IMR-90 (cell line): ENCODE results near the gene CLDN2. TPM values are rescaled to one million over a fixed set of nuclear protein-coding genes. Genes with fewer than 3 reads are reported as not detected.
"Not testable (repeated sequence)": the region's sequence is repeated elsewhere in the genome, so short reads cannot be mapped to it uniquely, and the experiment has no call there.

Source experiments
- ATAC-seq: fragments of 200-7000 bp; cut with Tn5 transposase; 2 replicates; pipeline ENCODE4 v1.9.1; 2020; ENCODE audit warnings: low read depth, mild to moderate bottlenecking, moderate library complexity
- BruUV-seq: library from RNA; stranded (reverse); fragments of 400-500 nt; replicated peaks from 2 replicates; lab custom pipeline; 2021; lab: Mats Ljungman, UMichigan
- CTCF ChIA-PET: fragments of 300-600 bp; formaldehyde crosslinking; extraction: SDS; loops from one replicate; lab custom pipeline; 2021; ENCODE audit warnings: antibody characterized with exemption; lab: Yijun Ruan, JAX
- POLR2A ChIA-PET: fragments of 300-600 bp; sonication (Branson Sonifier 250); formaldehyde crosslinking; loops from one replicate; lab custom pipeline; 2022; ENCODE audit warnings: antibody characterized with exemption; ENCODE audit not compliant: unreplicated experiment; lab: Charles Lee
- DNase-seq: peaks from one replicate; pipeline ENCODE4 v3.0.0; 2013
- H2AFZ ChIP-seq: replicated peaks from 2 replicates; pipeline ENCODE3; 2013; ENCODE audit warnings: low read length, mild to moderate bottlenecking; ENCODE audit not compliant: poor library complexity
- H2AK5ac ChIP-seq: 2 replicates; pipeline ENCODE4 v1.6.1; 2013; ENCODE audit warnings: low read depth, low read length, inconsistent platforms
- H2AK9ac ChIP-seq: replicated peaks from 2 replicates; pipeline ENCODE3; 2013; ENCODE audit warnings: mild to moderate bottlenecking, low read depth, low read length, moderate library complexity; ENCODE audit not compliant: poor library complexity
- H2BK120ac ChIP-seq: 2 replicates; pipeline ENCODE4 v1.6.1; 2013; ENCODE audit warnings: low read depth, low read length, inconsistent platforms
- H2BK15ac ChIP-seq: 3 replicates; pipeline ENCODE4 v1.6.1; 2013; ENCODE audit warnings: low read depth, low read length, inconsistent platforms
- H2BK20ac ChIP-seq: 2 replicates; pipeline ENCODE4 v1.6.1; 2013; ENCODE audit warnings: low read depth, mild to moderate bottlenecking, inconsistent platforms, low read length, moderate library complexity
- H2BK5ac ChIP-seq: 2 replicates; pipeline ENCODE4 v1.6.1; 2013; ENCODE audit warnings: mild to moderate bottlenecking, low read depth, low read length, inconsistent platforms; ENCODE audit not compliant: poor library complexity, severe bottlenecking
- H3K14ac ChIP-seq: replicated peaks from 2 replicates; pipeline ENCODE4 v1.6.1; 2013; ENCODE audit warnings: low read depth, low read length, inconsistent platforms
- H3K18ac ChIP-seq: 2 replicates; pipeline ENCODE4 v1.6.1; 2013; ENCODE audit warnings: low read depth, low read length, control low read depth
- H3K23ac ChIP-seq: 2 replicates; pipeline ENCODE4 v1.6.1; 2013; ENCODE audit warnings: low read depth, low read length, inconsistent platforms
- H3K27ac ChIP-seq: 2 replicates; pipeline ENCODE4 v1.5.1; 2013; ENCODE audit warnings: mild to moderate bottlenecking, control low read depth, low read length; ENCODE audit not compliant: insufficient read depth
- H3K27me3 ChIP-seq: 2 replicates; pipeline ENCODE4 v1.6.1; 2013; ENCODE audit warnings: low read length; ENCODE audit not compliant: control insufficient read depth, insufficient read depth
- H3K36me3 ChIP-seq: 2 replicates; pipeline ENCODE4 v1.6.1; 2013; ENCODE audit warnings: low read length, mixed read lengths; ENCODE audit not compliant: control insufficient read depth, insufficient read depth
- H3K4ac ChIP-seq: 2 replicates; pipeline ENCODE4 v1.6.1; 2013; ENCODE audit warnings: low read depth, low read length, inconsistent platforms
- H3K4me1 ChIP-seq: 2 replicates; pipeline ENCODE4 v1.6.1; 2013; ENCODE audit warnings: low read length, mixed read lengths; ENCODE audit not compliant: control insufficient read depth, insufficient read depth
- H3K4me2 ChIP-seq: 2 replicates; pipeline ENCODE4 v1.6.1; 2013; ENCODE audit warnings: low read depth, mild to moderate bottlenecking, control low read depth, low read length, moderate library complexity
- H3K4me3 ChIP-seq: 2 replicates; pipeline ENCODE4 v1.5.1; 2013; ENCODE audit warnings: low read depth, mild to moderate bottlenecking, control low read depth, low read length, moderate library complexity; ENCODE audit not compliant: insufficient read depth
- H3K56ac ChIP-seq: 2 replicates; pipeline ENCODE4 v1.6.1; 2013; ENCODE audit warnings: low read length, inconsistent platforms; ENCODE audit not compliant: insufficient read depth; ENCODE audit errors: extremely low read depth
- H3K79me1 ChIP-seq, 2 experiments: 2 replicates each; pipeline ENCODE4 v1.6.1; 2013; ENCODE audit warnings: low read length in 2 of 2, inconsistent platforms in 1 of 2, low read depth in 1 of 2
- H3K9ac ChIP-seq: 2 replicates; pipeline ENCODE4 v1.6.1; 2013; ENCODE audit warnings: low read depth, low read length, control low read depth
- H3K9me1 ChIP-seq: 2 replicates; pipeline ENCODE4 v1.6.1; 2013; ENCODE audit warnings: low read length, inconsistent platforms; ENCODE audit not compliant: insufficient read depth
- H3K9me3 ChIP-seq: 2 replicates; pipeline ENCODE4 v1.6.1; 2013; ENCODE audit warnings: low read length; ENCODE audit not compliant: control insufficient read depth, insufficient read depth
- H4K20me1 ChIP-seq: 2 replicates; pipeline ENCODE4 v1.6.1; 2013; ENCODE audit warnings: low read length, inconsistent platforms; ENCODE audit not compliant: insufficient read depth
- H4K5ac ChIP-seq: 2 replicates; pipeline ENCODE4 v1.6.1; 2013; ENCODE audit warnings: mild to moderate bottlenecking, low read depth, low read length, control low read depth
- H4K8ac ChIP-seq, 2 experiments: 2 replicates each; pipeline ENCODE4 v1.6.1; 2013; ENCODE audit warnings: low read depth in 2 of 2, low read length in 2 of 2, control low read depth in 1 of 2, inconsistent platforms in 1 of 2
- H4K91ac ChIP-seq: 2 replicates; pipeline ENCODE4 v1.6.1; 2013; ENCODE audit warnings: low read depth, low read length, inconsistent platforms; ENCODE audit not compliant: insufficient read depth
- NFE2L2 ChIP-seq: fragments of 150-350 bp; IDR thresholded peaks from 2 replicates; pipeline ENCODE4 v1.6.1; 2016; ENCODE audit warnings: low read depth, mild to moderate bottlenecking, low read length
- RAD21 ChIP-seq: IDR thresholded peaks from 2 replicates; pipeline ENCODE4 v1.6.1; 2012; ENCODE audit warnings: low read length, improper control_type of control experiment
- WGBS, 2 experiments: methylation state at CpG; one replicate each; pipeline versions ENCODE4 v1.1.5 to v1.1.7; 2013; ENCODE audit warnings: missing lambda C conversion rate in 2 of 2; ENCODE audit not compliant: insufficient read length in 1 of 2; ENCODE audit errors: extremely low coverage in 2 of 2; 5-methylcytosine and 5-hydroxymethylcytosine counted together
- dilution Hi-C: fragments of 300-500 bp; cut with HindIII; formaldehyde crosslinking; loops from one replicate; pipeline ENCODE4 v1.14.3; 2018; ENCODE audit warnings: low sequenced_read_pairs; ENCODE audit not compliant: unreplicated experiment
- in situ Hi-C: fragments of 300-500 bp; cut with MboI; formaldehyde crosslinking; loops from 3 replicates; pipeline ENCODE4 v1.14.3; 2019; ENCODE audit warnings: low sequenced_read_pairs, inconsistent platforms, mixed read lengths
- intact Hi-C: fragments of 100-400 bp; cut with micrococcal nuclease; formaldehyde crosslinking; loops from 2 replicates; pipeline ENCODE4 v1.10.0; 2022
- polyA plus RNA-seq, 3 experiments: library from polyadenylated mRNA; depleted of rRNA; stranded (reverse); fragments of >200 nt; gene quantifications; 2 replicates each; pipeline ENCODE4 v1.2.3, GENCODE V29; 2012; ENCODE audit warnings: low replicate concordance in 1 of 3
- total RNA-seq: library from RNA; depleted of rRNA; stranded (reverse); fragments of >200 nt; gene quantifications from 2 replicates; pipeline ENCODE4 v1.2.3, GENCODE V29; 2012
- TF ChIP-seq, protein P1 (sequence below): fragments of 150-350 bp; IDR thresholded peaks from 2 replicates; pipeline ENCODE4 v1.6.1; 2017; ENCODE audit warnings: mild to moderate bottlenecking, antibody characterized with exemption, low read length, low read depth
- TF ChIP-seq, protein P2 (sequence below): conservative IDR thresholded peaks from 2 replicates; pipeline ENCODE4 v1.5.1; 2012; ENCODE audit warnings: mild to moderate bottlenecking, low read depth, low read length, improper control_type of control experiment

CLDN2 gene
- total and polyA plus RNA-seq, 2 of the 4 experiments (the other 2 are of a cell fraction) = 0.03 TPM; not detected in 1

DNA sequence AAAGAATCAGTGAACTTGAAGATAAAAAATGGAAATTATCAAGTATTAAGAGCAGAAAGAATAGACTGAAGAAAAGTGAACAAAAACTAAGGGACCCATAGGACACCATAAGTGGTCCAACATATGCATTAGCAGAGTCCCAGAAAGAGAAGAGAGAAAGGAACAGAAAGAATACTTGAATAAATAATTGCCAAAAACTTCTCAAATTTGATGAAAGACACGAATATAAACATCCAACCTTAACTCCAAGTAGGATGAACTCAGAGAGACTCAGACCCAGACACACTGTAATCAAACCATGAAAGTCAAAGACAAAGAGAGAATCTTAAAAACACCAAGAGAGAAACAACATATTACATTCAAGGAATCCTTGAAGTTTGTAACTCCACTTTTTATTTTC, 44.1 kb downstream of the CLDN2 start:
- DNase-seq = no peak
- intact Hi-C loops = no loop called here
- H2BK5ac ChIP-seq = no peak overlapping the region
- no peak overlapping the region for H4K91ac ChIP-seq
- in situ Hi-C loops = no loop called here
- no peak for ATAC-seq
- H3K4me3 ChIP-seq = no peak overlapping the region
- no peaks in the 10 kb centered on the region for H3K9me1 ChIP-seq
- H2BK120ac ChIP-seq = no peak overlapping the region
- H3K79me1 ChIP-seq = no peaks in the 10 kb centered on the region
- H3K14ac ChIP-seq = no peak overlapping the region
- no peaks in the 10 kb centered on the region for H3K4me1 ChIP-seq
- CTCF ChIA-PET = no interaction called here
- no peak overlapping the region for H2BK20ac ChIP-seq
- no peak overlapping the region for H4K5ac ChIP-seq
- H3K23ac ChIP-seq = no peak overlapping the region
- H2AK5ac ChIP-seq = no peak overlapping the region
- dilution Hi-C loops = no loop called here
- H3K56ac ChIP-seq = no peak overlapping the region
- BruUV-seq = no TSS peak
- POLR2A ChIA-PET = no interaction called here
- no peak overlapping the region for H3K9ac ChIP-seq
- H3K27ac ChIP-seq = no peak overlapping the region
- H4K8ac ChIP-seq = no peak overlapping the region
- H2AK9ac ChIP-seq = no peak overlapping the region
- H4K20me1 ChIP-seq = no peaks in the 10 kb centered on the region
- H3K18ac ChIP-seq = no peak overlapping the region
- no peak overlapping the region for H3K4me2 ChIP-seq
- 0 out of 2 replicates have a peak, but pooled peaks cover 3% of the 10 kb centered on the region for H3K27me3 ChIP-seq
- no peak overlapping the region for H2AFZ ChIP-seq
- TF ChIP-seq, protein P1, sequence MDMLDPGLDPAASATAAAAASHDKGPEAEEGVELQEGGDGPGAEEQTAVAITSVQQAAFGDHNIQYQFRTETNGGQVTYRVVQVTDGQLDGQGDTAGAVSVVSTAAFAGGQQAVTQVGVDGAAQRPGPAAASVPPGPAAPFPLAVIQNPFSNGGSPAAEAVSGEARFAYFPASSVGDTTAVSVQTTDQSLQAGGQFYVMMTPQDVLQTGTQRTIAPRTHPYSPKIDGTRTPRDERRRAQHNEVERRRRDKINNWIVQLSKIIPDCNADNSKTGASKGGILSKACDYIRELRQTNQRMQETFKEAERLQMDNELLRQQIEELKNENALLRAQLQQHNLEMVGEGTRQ = no peak
- TF ChIP-seq NFE2L2 (no peak), RAD21 (no peak)
- TF ChIP-seq, protein P2, sequence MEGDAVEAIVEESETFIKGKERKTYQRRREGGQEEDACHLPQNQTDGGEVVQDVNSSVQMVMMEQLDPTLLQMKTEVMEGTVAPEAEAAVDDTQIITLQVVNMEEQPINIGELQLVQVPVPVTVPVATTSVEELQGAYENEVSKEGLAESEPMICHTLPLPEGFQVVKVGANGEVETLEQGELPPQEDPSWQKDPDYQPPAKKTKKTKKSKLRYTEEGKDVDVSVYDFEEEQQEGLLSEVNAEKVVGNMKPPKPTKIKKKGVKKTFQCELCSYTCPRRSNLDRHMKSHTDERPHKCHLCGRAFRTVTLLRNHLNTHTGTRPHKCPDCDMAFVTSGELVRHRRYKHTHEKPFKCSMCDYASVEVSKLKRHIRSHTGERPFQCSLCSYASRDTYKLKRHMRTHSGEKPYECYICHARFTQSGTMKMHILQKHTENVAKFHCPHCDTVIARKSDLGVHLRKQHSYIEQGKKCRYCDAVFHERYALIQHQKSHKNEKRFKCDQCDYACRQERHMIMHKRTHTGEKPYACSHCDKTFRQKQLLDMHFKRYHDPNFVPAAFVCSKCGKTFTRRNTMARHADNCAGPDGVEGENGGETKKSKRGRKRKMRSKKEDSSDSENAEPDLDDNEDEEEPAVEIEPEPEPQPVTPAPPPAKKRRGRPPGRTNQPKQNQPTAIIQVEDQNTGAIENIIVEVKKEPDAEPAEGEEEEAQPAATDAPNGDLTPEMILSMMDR = no peak
- no CpG with 5 or more reads among the region's 1 CpG for WGBS, 2 experiments
- H3K9me3 ChIP-seq = no peaks in the 10 kb centered on the region
- H3K4ac ChIP-seq = no peak overlapping the region
- no peak overlapping the region for H2BK15ac ChIP-seq
- peaks cover 4% of the 10 kb centered on the region for H3K36me3 ChIP-seq

DNA sequence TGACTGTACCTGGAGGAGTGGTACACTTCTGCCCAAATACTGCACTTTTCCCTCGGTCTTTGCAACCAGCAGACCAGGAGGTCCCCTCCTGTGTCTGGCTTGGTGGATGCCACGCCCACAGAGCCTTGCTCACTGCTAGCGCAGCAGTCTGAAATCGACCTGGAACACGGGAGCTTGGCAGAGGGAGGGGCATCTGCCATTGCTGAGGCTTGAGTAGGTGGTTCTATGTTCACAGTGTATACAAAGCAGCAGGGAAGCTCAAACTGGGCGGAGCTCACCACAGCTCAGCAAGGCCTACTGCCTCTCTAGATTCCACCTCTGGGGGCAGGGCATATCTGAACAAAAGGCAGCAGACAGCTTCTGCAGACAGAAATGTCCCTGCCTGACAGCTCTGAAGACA, 46.3 kb downstream of the CLDN2 start:
- H4K5ac ChIP-seq, H3K23ac ChIP-seq, H3K4me1 ChIP-seq, H3K56ac ChIP-seq, H3K9me1 ChIP-seq, intact Hi-C loops, H3K4me2 ChIP-seq, dilution Hi-C loops, H2AFZ ChIP-seq, H4K91ac ChIP-seq, H3K79me1 ChIP-seq, H4K20me1 ChIP-seq, ATAC-seq, H2BK20ac ChIP-seq, H3K9me3 ChIP-seq, H3K9ac ChIP-seq, H3K36me3 ChIP-seq, in situ Hi-C loops, H2AK5ac ChIP-seq, H4K8ac ChIP-seq, BruUV-seq, POLR2A ChIA-PET, H2BK15ac ChIP-seq, H3K4ac ChIP-seq, H2BK120ac ChIP-seq, H3K4me3 ChIP-seq, H3K27me3 ChIP-seq, H3K18ac ChIP-seq, H3K14ac ChIP-seq, H2BK5ac ChIP-seq, H2AK9ac ChIP-seq, H3K27ac ChIP-seq, DNase-seq: not testable (repeated sequence)
- WGBS, 2 experiments = 66% methylated on average over 4 of the region's 6 CpGs; no CpG with 5 or more reads in 1 of the 2 experiments
- CTCF ChIA-PET = interaction anchor here (0.6 kb wide), 1 partner anchor 67 kb away, joined by 6 read pairs; no protein-coding TSS in a partner anchor
